NCI-H146 (cell line): ENCODE results near the gene TAOK3.
A peak's percentile ranks its signal among the peaks of the same experiment; 100 is the strongest.
"Not testable (repeated sequence)": the region's sequence is repeated elsewhere in the genome, so short reads cannot be mapped to it uniquely, and the experiment has no call there.

Experiments used
- DNase-seq: peaks from one replicate; lab custom pipeline; 2025; lab: John Stamatoyannopoulos, UW

TAOK3 gene

DNA sequence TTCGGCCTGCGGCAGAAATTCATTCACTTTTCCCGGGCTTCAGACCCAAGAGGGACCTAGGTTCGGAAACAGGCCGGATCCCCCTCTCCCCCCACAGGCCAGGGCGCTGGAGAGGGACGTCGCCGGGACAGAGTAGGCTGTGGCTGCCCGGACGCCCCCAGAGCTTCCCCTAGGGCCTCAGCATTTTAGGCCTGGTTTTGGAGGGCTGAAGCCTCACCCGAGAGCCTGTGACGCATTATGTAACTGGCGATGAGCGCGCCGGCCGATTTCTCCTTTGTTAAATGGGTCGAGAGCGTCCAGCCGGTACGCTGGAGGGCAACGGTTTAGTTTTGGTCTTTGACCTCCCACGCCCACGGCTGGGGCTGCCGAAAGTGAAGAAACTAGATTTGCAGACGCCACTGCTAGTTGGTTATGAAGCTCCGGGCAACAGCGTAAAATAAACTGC is 236.1 kb downstream of the TAOK3 start:
- DNase-seq: peak; percentile 18

DNA sequence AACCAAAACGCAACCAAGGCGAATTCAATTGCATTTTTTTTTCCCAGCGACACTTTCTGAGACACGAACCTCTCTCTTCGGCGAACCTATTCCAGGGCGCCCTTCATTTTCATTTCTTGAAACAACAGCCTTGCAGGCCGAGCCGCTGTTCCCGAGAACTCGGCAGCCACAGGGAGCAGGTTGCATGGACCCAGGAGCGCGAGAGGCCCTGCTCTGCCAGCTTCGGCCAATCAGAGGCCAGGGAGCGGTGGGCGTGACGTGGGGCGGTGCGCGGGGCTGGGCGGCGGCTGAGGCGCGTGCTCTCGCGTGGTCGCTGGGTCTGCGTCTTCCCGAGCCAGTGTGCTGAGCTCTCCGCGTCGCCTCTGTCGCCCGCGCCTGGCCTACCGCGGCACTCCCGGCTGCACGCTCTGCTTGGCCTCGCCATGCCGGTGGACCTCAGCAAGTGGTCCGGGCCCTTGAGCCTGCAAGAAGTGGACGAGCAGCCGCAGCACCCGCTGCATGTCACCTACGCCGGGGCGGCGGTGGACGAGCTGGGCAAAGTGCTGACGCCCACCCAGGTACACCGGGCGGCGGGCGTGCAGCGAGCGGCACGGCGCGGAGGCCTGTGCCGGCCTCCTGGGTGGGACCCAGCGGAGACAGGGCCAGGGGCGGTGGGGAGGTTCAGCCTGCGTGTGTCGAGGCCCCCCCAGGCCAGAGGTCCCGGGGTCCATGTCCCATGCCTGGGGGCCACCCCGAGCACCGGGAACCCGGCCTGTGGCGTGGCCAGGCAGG is 236.7 kb downstream of the TAOK3 start, which contains the start of gene PEBP1:
Gene PEBP1, plus strand, starts transcription at position 337 of the 771 bp plus-strand sequence. Its CDS starts 86 bp downstream, at position 423.
- peak; percentile 93 for DNase-seq

DNA sequence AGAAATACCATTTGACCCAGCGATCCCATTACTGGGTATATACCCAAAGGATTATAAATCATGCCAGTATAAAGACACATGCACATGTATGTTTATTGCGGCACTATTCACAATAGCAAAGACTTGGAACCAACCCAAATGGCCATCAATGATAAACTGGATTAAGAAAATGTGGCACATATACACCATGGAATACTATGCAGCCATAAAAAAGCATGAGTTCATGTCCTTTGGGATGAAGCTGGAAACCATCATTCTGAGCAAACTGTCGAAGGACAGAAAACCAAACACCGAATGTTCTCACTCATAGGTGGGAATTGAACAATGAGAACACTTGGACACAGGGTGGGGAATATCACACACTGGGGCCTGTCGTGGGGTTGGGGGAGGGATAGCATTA is 243.3 kb downstream of the TAOK3 start:
- not testable (repeated sequence) for DNase-seq

DNA sequence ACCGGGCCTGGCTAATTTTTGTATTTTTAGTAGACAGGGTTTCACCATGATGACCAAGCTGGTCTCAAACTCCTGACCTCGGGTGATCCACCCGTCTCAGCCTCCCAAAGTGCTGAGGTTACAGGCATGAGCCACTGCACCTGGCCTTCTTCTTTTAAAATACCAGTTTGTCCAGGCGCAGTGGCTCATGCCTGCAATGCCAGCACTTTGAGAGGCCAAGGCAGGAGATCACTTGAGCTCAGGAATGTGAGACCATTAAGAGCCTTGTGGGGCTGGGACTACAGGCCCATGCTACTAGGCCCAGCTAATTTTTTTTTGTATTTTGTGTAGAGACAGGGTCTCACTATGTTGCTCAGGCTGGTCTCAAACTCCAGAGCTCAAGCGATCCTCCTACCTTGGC is 244.8 kb downstream of the TAOK3 start:
- no peak for DNase-seq

DNA sequence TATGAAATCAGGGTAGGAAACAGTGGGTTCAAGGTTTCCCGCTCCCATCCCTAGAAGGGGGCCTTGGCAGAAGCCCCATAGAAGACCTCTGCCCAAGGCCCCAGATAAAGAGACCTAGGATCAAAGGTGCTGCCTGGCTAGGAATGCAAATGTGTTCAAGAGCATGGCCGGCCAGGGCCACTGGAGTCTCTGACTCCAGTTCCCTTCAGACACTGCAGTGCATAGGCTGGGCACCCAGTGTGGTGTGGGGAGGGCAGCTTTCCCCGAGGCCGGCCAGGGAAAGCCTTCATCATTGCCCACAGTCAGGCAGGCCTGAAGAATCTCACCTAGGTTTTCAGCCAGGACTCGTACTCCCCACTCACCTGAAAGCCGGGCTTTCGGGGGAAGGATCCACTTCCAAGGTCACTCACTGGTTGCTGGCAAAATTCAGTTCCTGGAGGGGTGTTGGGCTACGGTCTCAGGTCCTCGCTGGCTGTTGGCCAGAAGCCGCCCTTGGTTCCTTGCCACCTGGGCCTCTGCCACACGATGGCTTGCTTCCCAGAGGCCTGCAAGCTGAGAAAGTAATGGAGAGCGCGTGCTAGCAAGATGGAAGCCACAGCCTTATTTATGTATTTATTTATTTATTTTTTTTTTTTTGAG is 246.5 kb downstream of the TAOK3 start:
- DNase-seq: no peak

DNA sequence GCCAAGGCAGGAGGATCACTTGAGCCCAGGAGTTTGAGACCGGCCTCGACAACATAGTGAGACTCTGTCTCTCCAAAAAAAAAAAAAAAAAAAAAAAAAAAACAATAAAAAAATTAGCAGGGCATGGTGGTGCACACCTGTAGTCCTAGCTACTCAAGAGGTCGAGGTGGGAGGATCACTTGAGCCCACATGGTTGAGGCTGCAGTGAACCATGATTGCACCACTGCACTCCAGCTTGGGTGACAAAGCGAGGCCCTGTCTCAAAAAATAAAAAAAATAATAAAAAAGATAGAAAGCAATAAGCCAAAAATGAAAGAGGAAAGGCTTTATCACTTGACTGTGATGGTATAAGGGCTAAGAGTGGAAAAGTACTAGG is 247.0 kb downstream of the TAOK3 start:
- DNase-seq: no peak

DNA sequence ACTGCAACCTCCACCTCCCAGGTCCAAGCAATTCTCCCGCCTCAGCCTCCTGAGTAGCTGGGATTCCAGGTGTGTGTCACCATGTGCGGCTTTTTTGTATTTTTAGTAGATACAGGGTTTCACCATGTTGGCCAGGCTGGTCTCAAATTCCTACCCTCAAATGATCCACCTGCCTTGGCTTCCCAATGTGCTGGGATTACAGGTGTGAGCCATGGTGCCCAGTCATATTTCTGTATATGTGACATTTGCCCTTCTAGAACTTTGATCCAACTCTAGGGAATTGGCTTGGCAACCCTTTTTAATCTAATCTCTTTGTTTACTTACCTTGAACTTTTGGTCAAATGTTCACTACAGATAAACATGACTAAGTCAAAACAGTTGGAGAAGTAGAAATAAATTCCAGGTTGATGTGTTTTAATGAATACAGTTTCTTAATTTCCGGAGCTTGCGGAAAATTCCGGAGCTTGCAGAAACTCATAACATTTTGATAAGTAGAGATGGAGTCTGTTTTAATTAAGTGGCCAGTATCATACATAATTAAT is 248.3 kb downstream of the TAOK3 start:
- DNase-seq: no peak

DNA sequence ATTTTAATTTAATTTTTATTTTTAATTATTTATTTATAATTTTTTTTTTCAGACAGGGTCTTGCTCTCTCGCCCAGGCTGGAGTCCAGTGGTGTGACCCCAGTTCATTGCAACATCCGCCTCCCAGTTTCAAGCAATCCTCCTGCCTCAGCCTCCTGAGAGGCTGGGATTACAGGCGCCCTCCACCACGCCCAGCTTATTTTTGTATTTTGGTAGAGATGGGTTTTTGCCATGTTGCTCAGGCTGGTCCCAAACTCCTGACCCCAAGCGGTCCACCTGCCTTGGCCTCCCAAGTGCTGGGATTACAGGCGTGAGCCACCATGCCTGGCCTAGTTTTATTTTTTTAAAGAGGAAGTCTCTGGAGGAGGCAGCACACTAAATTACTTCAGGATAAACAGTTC is 250.4 kb downstream of the TAOK3 start:
- no peak for DNase-seq

DNA sequence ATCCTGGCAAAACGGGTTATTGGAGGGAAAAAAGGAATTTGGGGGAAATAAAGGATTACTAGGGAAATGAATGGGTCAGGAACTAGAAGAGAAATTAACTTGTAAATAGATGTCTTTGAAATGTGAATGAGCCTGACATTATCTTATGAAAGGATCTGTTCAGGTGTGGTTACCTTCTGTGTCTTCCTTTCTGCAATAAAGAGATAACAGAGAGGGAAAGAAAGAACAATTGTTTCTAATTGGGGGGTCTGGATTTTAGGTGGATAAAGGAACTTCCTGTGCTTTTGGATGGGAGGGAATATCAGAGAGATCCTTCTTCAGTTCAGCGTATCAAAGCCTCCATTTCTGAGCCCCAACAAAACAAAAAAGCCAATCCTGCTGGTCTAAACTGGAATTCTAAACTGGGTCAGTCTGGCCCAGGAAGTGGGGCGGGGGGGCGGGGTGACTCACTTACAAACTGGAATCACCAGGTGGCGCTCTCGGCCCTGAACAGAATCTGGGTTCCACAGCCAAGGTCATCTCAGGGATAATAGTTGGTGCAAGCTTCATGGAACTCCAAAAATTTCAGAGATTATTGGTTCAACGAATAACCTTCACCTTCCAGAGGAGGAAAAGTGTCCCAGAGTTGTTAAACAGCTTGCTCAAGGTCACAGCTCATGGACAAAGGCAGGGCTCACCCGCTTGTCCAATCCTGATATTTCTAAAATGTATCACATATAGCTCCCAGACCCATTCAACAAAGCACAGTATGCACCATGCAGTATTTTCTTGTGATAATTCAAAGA is 251.9 kb downstream of the TAOK3 start:
- peak; percentile 64 for DNase-seq

DNA sequence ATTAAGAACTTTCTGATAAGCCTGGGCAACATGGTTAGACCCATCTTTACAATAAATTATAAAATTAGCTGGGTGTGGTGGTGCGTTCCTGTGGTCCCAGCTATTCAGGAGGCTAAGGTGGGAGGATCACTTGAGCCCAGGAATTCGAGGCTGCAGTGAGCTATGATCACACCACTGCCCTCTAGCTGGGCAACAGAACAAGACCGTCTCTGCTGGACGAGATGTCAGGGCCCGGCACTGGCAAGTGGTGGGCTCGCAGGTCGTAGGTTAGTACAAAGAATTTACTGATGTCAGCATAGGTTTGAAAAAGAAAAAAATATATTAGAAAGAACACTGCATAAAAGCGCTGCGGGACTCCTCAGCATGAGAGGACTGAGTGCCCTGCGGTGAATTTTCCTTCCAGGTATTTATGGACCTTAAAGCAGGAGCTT is 253.2 kb downstream of the TAOK3 start:
- no peak for DNase-seq

DNA sequence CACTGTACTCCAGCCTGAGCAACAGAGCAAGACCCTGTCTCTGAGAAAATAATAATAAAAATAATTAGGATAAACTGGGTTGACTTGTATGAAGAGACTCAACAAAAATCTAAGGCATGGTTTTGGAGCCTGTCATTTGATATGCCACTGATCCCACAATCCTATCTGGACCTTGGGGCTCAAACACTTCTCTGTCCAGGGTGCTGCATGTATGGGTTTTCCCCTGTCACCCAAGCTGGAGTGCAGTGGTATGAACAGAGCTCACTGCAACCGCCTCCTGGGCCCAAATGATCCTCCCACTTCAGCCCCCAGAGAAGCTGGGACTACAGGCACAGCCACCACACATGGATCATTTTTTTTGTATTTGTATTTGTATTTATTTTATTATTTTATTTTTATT is 263.6 kb downstream of the TAOK3 start:
- no peak for DNase-seq

DNA sequence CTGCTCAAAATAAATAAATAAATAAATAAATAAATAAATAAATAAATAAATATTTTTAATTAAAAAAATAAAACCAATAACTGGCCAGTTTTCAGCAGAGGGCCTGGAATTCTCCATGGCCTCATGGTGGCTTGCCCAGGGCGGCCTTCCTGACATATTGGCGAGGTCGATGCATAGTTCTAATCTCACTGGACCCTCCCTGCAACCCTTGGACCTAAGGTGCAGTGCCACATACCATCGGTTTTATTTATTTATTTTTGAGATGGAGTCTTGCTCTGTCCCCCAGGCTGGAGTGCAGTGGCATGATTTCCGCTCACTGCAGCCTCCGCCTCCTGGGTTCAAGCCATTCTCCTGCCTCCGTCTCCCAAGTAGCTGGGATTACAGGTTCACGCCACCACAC is 265.0 kb downstream of the TAOK3 start:
- DNase-seq: no peak

DNA sequence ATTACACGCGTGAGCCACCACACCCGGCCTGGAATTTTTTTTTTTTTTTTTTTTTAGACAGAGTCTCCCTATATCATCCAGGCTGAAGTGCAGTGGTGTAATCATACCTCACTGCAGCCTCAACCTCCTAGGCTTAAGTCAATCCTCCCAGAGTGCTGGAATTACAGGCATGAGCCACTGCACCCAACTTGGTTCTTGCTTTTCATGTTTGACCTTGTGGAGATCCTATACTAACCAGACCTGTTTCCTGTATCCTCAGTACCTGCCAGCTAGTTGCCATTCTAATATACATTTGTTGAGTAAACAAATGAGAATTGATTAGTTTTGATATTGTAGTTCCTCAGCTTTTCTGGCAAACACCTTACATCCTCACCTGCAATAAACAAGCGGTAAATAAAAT is 265.7 kb downstream of the TAOK3 start:
- no peak for DNase-seq

DNA sequence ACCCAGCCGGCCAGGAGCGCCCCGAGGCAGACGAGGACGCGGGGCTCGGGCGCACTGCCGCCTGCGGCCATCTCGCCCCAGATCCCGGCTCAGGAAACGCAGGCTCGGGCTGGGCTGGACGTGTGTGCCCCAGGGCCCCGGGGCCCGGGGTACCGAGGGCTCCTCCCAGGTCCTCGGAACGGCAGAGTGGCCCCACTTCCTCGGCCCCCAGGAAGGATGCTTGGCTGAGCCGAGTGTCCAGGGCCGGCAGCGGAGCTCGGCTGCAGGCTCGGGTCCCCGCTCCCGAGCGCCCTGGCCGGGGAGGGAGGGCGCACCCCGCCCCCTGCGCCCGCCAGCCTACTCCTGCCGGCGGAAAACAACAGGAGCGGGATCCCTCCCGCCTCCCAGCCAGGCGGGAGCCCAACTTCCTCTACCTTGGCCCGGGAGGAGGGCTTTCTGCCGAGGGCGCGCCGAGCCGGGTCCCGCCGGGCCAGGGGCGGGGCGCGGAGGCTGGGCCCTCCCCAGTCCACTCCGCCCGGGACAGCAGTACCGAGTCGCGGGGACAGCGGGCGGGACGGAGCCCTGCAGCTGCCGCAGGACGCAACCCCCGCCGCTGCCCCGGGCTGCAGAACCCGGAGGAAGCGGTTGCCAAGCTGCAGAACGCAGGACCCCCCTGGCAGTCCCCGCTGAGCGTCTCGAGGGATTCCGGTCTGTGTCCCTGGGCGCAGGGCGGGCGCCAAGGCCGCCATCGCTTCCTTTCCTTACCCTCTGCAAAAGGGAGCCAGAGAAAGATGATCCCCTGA is 268.9 kb downstream of the TAOK3 start, which contains the start of gene VSIG10:
Gene VSIG10, minus strand, starts transcription at position 411 of the 782 bp plus-strand sequence. Its CDS starts 340 bp downstream, at position 71.
- DNase-seq: peak; percentile 89

DNA sequence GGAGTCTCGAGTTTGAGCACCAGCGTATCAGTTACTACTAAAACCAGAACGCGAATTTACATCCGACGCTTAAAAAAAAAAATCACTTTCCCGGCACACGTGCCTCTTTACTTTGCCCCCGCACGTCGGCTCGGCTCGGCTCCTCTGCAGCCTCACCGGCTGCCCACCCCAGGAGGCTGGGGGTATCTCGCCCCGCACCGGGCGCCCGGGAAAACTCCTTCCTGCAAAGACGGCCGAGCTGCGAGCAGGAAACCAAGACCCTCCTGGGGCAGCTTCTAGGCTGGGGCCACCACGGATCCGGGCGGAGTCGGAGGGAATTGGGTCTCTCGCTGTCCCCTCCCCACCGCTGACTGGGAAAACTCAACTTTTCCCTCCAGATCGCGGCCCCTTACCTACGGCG is 269.5 kb downstream of the TAOK3 start:
- DNase-seq: peak; percentile 61

DNA sequence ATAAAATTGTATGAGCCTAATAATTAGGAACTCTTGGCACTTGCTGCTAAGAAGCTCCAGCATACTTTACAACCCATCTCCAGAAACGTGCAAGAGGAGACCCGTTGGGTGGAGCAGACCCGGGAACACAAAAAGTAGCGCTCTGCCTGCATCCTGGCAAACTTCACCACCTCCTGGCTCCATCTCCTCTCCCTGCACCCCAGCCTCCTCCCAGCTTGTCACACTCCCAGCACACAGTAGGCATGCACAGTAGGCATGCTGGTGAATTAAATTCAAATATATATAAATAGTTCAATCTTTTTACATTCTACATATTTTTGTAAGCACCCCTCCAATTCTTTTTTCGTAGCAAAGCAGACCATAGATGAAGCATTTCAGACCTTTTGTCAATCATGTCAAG is 270.1 kb downstream of the TAOK3 start:
- DNase-seq: no peak

DNA sequence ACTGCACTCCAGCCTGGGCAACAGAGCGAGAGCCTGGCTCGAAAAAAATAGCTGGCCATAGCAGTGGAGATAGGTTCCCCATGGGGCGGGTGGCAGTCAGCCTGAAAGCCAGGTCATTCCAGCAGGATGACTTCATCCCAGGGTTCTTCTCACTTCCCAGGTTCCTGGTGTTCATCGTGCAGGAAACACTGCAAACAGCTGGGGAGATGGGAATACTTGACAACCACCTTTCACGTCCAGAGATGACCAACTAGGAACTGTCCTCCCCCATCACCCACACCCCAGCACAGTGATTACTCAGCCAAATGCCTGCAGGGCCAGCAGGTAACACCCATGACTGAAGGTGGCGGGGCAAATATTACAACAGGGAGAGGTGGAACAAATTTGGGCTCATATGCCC is 270.6 kb downstream of the TAOK3 start:
- no peak for DNase-seq

DNA sequence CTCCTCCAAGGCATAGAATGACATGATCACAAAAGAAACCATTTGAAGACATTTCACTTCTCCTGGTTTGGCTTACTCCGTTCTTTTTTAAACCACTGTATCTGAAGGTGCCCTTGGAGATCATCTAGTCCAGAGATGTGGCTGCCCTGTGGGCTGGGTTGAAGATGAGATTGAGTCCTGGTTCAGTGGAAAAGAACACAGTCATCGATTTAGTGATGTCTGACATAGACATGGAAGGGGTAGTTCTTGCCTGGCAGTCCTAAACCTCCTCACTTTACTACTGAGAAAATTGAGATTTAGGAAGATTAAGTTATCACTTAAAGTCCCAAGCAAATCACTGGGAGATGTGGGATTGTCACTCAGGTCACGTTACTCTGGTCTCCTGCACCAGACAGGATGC is 271.7 kb downstream of the TAOK3 start:
- no peak for DNase-seq
